ENCODE measurements around the gene GSKIP.

The GSKIP gene

DNA sequence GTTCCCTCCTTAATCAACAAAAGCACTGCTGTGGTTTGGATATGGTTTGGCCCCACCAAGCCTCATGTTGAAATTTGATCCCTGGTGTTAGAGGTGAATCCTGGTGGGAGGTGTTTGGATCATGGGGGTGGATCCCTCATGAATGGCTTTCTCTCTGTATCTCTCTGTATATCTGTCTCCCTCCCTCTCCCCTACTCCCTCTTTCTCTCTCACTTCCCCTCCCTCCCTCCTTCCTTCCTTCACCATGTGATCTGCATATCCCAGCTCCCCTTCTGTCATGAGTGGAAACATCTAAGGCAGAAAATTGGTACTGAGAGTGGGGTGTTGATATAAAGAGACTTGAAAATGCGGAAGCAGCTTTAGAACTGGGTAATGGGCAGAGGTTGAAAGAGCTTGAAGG is 5.2 kb downstream of the GSKIP start:
- DNase-seq, result no peak
- intact Hi-C loops (cut with DNase I), result loop anchor here (10.0 kb wide), 1 partner anchor 136 kb away; the partner anchor contains the start of gene PAPOLA

DNA sequence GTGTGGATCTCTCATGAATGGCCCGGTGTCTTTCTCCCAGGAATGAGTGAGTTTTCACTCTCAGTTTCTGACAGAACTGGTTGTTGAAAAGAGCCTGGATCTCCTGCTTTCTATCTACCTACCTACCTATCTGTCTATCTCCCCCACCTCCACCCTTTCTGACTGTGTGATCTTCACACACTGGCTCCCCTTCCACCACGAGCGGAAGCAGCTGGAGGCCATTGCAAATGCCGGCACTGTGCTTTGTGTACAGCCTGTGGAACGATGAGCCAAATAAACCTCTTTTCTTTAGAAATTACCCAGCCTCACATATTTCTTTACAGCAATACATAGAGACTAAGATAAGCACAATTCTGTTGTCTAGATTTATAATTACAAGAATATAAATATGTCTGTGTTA is 7.2 kb downstream of the GSKIP start:
- intact Hi-C loops (cut with DNase I), result no loop called here
- peak in 5 of 42 donors; percentile 12 to 52 (median 31) for DNase-seq

DNA sequence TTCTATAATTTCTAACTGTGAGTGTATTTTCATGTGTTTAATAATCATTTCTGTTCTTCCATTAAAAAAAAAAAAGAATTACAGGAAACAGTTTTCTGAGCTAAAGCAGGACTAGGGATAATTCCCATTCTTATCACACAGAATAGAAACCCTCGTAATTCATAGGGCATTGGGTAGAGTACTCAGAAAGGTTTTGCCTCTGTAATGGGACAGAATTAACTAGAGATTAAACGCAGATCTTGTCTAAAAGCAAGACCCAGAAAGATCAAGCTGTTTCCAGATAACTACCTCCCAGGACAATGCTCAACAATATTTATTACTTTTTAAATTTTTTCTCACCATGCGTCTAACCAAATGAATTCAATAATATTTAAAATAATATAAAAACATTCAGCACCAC is 10.2 kb downstream of the GSKIP start:
- intact Hi-C loops (cut with DNase I), result no loop called here

DNA sequence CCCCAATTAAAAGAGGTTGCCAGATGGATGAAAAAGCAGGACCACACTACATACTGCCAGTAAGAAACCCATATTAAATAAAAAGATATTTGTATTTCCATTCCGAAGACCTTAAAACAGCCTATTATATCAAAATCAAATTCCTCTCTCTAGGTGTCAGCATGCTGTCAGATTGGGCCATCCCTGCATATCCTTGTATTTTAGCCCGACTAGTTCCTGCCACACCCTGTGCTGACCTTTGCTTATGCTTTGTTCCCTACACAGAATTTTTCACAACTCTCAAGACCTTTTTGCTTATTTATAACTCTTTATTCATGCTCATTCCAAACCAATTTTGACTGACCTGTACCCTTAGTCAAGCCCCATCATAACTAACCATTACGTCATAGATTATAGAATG is 12.8 kb downstream of the GSKIP start:
- no peak for DNase-seq
- intact Hi-C loops (cut with DNase I), result no loop called here

More for the DNA sequence above, 10.2 kb downstream of the GSKIP start:
- DNase-seq, result no peak

DNA sequence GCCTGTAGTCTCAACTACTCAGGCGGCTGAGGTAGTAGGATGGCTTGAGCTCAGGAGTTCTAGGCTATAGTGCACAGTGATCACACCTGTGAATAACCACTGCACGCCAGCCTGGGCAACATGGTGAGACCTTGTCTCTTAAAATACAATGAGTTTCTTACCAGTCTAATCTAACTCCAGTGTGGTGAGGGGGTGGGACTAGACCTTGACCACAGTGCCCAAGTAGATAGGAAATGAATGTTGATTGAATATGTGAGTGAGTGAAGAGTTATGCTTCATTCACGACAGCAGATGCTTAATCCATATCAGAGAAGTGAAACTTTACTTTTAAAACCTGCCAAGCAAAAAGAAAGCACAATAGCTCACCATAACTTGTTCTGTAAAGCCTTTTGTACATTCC is 17.4 kb downstream of the GSKIP start:
- DNase-seq, result peak in 1 of 42 donors; percentile 27
- intact Hi-C loops (cut with DNase I), result no loop called here

DNA sequence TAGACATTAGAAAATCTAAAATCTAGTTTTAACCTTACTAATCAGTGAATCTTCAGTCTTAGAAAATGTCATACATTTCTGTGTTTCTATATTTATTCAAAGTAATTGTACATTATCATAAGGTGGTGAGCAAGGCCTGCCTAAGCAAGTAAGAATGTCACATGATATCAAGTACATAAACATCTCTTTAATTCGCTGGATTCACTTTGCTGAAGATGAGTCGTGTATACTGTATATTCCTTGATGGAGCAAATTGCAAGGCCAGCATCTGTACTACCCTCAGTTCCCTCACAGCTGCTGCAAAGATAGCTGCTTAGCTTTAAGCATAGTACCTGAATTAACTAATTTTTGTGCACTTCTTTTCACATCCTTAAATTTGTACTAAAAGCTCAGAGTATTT is 20.1 kb downstream of the GSKIP start:
- intact Hi-C loops (cut with DNase I), result no loop called here
- no peak for DNase-seq

DNA sequence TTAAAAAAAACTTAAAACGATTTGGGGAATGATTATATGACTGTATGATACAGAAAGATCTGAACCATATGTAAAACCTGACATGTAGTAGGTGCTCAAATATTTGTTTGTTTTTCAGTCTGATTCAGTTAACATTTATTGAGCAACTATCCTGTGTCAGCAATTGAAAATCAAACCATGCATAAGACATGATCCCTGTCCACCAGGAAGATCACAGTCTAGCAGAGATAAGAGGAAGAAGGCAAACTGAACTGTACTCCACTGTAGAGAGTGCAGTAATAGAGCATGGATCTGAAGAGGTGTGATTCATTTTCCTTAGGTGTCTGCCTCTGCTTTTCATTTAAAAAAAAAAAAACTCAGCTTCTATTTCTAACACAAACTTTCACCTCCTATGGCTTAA is 20.7 kb downstream of the GSKIP start:
- no peak for DNase-seq

DNA sequence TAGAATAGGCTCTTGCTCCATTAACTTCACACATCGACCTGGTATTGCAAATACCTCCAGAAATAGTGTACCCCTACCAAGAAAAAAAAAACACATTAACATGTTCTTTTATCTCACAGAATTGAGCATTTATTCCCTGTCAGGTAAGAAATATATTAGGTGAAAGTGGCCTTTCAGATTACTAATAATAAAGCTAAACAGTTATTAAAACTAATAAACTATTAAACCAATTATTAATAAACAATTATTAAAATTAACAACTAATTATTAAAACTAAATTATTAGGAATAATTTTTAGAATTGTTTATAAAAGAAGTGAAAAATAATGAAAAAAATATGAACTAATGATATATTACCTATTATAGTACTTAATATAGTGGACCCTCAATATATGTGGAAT is 21.4 kb downstream of the GSKIP start:
- intact Hi-C loops (cut with DNase I), result no loop called here

More for the DNA sequence above, 20.7 kb downstream of the GSKIP start:
- intact Hi-C loops (cut with DNase I), result no loop called here

DNA sequence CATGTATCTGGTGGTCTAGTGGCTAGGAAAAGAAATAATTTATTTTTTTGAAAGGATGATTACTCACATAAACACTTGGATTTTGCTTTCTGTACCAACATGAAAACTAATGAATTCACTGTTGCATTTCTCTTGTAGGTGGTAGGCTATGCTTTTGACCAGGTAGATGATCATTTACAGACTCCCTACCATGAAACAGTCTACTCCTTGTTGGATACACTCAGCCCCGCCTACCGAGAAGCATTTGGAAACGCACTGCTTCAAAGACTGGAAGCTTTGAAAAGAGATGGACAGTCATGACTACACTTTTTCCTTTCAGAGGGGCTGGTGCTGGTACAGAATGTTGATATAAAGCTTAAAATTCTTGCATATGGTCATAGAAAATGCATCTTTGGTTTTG is 22.1 kb downstream of the GSKIP start:
- intact Hi-C loops (cut with DNase I), result no loop called here
- no peak for DNase-seq

More for the DNA sequence above, 21.4 kb downstream of the GSKIP start:
- DNase-seq, result no peak

DNA sequence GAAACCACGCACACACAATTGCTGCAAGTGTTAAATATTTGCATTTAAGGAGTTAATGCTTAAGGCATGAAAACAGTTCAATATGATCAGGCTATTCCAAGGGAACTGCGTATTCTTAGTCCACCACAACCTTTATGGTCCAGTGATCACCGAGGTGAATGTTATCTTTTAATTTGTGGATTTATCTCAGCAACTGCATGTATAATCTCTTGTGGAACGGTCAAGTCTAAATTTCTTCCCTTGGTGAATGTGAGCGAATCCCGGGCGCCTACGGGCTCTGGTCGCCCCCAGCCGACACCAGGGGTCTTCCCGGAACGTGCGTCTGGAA is 27.6 kb downstream of the GSKIP start:
- DNase-seq, result no peak
- intact Hi-C loops (cut with DNase I), result loop anchor here (2.0 kb wide), 1 partner anchor 26 kb away; no protein-coding TSS in a partner anchor

DNA sequence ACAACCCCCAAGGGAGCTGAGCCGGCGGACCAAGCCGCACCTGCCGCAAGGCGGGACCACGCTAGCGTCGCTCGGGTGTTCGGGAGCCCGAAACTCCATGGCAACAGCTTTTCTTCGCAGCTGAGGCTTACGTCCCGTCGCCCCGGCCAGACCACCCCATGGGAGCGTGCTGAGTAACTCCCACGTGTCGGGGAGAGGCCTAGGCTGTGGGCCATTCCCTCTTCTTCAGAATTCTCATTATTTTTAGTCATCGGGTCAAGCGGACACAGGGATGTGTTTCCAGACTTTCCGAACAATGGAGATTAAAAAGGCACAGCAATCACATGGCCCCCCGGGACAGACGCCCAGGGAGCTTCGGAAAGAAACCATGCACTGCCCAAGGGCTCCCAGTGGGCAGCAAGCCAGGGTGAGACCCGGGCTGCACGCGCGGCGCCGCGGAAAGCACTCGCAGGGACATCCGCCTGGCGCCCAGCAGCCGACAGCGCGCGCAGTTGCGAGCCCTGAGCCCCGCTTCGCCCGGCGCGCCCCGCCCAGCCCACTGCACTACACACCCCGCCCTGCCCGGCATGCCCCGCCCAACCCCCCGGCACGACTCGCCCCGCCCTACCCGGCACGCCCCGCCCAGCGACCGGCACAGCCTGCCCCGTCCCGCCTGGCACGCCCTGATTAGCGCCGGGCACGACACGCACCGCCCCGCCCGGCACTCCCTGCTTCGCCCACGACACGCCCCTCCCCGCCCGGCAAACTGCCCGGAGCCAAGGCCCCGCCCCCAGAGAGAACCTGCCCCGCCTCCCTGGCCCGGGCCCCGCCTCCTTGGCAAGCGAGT is 28.2 kb downstream of the GSKIP start:
- peak; percentile 91 to 100 (median 99) for DNase-seq
- intact Hi-C loops (cut with DNase I), result loop anchor here (2.0 kb wide), 1 partner anchor 27 kb away; no protein-coding TSS in a partner anchor

DNA sequence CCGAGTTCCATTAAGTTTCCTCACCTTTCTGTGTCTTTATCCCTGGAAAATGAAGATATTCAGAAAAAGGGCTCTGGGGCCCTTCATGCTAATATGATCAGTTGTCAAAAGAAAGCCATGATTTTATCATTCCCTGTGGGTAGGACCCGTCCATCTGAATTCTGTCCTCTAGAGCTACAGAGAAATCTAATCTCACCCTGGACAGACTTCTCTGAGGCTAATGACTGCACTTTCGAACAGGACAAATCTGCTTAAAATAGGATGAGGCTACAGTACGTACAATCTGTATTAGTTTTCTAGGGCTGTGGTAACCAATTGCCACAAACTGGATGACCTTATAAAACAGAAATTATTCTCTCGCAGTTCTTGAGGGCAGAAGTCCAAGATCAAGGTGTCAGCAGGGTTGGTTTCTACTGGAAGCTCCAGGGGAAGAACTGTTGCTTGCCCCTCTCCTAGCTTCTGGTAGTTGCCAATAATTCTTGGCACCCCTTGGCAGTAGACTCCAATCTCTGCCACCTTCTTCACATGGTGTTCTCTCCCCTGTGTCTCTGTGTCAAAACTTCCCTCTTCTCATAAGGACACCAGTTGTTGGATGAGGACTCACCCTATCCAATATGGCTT is 29.9 kb downstream of the GSKIP start:
- no peak for DNase-seq
- intact Hi-C loops (cut with DNase I), result no loop called here

DNA sequence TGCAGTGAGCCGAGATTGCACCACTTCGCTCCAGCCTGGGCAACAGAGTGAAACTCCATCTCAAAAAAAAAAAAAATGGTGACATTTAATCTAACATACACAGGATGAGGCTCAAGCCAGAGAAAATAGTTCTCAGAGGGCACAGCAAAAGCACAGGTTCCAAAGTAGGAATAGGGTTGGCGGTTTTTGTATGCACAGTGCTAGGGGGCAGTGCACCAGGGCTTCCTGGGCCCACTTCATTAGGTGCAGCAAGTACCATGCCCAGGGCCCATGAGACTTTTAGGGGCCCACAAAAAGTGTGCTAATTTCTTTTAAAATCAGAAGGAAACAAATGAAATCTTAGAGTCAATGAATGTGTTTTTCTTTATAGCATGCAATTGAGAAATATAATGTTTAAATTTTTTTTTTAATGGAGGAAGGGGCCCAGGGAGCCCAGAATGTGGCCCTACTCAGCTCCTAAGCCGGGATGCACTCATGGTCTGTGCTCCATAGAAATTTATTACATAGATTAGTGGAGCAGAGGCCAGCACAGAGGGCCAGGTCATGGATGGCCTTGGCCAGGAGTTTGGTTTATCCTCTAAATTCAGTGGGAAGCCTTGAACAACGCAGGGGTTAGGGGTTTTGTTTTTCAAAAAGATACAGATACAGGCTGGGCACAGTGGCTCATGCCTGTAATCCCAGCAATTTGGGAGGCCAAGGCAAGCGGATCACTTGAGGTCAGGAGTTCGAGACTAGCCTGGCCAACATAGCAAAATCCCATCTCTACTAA is 30.9 kb downstream of the GSKIP start:
- intact Hi-C loops (cut with DNase I), result no loop called here
- no peak for DNase-seq

DNA sequence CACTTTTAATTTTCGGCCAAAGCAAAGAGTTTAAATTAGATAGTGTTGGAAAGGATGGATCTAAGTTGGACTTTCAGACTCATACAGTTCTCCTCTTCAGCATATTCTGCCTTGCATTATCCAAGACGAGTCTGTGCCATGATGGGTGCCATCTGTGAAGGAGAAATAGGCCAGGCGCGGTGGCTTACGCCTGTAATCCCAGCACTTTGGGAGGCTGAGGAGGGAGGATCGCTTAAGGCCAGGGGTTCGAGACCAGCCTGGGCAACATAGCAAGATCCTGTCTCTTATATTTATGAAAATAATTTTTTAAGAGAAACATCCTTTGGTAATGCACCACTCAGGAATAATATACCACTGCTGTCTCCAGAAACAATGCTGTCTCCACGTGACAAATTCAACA is 35.1 kb downstream of the GSKIP start:
- intact Hi-C loops (cut with DNase I), result no loop called here
- DNase-seq, result no peak

DNA sequence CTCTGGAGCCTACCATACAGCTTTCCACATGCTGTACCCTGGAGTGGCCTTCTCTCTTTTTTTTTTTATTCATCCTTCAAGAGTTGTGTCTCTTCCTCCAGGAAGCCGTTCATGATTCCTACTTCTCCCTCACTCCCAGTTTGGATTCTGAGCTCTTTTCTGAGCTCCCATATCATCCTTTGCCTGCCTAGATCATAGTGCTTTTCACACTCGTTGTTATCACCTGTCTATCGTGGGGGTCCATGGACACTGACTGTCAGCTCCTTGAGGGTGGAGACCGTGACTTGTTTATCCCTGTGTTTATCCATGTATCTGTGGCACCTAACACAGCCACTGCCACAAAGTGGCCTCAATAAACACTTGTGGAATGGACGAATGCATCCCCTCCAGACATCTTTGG is 35.6 kb downstream of the GSKIP start:
- intact Hi-C loops (cut with DNase I), result no loop called here
- DNase-seq, result no peak

DNA sequence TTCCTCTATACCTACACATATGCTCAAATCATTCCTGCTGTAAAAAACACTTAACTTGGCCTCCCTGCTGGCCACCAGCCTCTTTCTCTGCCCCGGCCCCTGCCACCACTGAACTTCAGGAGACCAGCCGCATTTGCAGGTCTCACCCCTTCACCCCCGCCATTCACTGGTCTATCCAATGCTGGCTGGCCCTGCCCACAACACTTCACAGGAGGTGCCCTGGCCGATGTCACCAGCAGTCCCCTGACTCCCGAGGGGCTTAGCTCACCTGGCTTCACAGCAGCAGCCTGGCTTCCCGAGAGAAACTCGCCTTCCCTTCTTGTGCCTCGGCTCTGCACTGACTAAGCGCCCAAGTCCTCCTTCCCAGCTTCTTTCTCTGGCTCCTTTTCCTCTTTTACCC is 36.1 kb downstream of the GSKIP start:
- intact Hi-C loops (cut with DNase I), result no loop called here
- no peak for DNase-seq

DNA sequence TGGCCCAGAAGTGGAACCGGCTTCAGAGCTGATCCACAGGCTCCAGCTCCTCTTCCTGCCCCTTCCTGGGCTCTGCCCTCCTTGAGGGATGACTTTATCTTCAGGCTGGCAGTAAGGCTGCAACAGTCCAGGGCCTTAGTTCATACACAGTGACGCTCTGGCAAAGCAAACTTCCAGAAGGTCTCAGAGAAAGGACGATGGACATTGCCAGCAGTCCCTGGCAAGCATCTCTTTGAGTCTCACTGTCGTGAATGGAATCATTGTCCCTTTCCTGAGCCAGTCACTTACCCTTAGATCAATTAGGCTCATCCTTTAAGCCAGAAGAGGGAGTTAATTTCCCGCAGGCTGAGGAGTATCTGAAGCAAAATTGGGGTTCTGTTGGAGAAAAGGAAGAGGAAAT is 37.2 kb downstream of the GSKIP start:
- intact Hi-C loops (cut with DNase I), result loop anchor here (5.0 kb wide), 1 partner anchor 43 kb away; no protein-coding TSS in a partner anchor
- peak in 38 of 42 donors; percentile 31 to 86 (median 67) for DNase-seq

DNA sequence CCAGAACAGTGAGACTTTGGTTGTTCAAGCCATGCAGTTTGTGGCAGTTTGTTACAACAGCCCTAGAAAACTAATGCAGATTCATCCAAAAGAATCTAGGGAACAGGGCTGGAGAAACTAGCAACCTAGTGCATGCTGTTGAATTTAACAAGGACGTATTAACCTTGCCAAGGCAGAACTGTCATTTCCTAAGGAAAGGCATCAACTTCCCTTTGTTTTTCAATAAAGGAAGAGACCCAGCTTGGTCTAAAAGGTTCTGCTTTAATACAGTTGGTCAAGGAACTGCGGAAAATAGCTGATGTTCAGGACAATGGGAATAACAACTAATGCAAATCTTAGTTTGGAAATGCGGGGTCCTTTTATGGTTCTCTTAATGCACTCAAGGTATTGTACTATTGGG is 40.1 kb downstream of the GSKIP start:
- no peak for DNase-seq
- intact Hi-C loops (cut with DNase I), result loop anchor here (5.0 kb wide), 1 partner anchor 46 kb away; no protein-coding TSS in a partner anchor

DNA sequence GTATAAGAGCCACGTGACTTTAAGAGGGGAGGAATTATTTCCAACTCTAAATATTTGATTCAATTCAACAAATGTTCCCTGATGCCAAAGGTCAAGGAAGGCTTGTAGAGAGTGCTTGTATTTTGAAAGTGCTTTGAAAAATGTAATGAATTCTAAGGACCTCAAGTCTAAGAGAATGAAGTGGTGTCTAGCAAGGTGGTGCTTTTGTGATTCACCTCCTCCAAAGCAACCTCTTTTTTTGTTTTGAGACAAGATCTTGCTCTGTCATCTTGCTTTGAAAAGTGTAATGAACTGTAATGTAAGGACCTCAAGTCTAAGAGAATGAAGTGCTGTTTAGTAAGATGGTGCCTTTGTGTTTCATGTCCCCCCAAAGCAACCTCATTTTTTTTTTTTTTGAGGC is 42.4 kb downstream of the GSKIP start:
- no peak for DNase-seq
- intact Hi-C loops (cut with DNase I), result no loop called here

All from head of caudate nucleus (tissue), 42 donors.